ENCODE results near the gene DEFB131A.
"Not testable (repeated sequence)": the region's sequence is repeated elsewhere in the genome, so short reads cannot be mapped to it uniquely, and the experiment has no call there.

DEFB131A gene

GRCh38 chr4:9488796-9489195 lies 44.6 kb downstream of the DEFB131A start:
- not testable (repeated sequence) for H3K4me3 ChIP-seq; H3K27ac ChIP-seq; DNase-seq (ENCODE audit: low spot score)

DNA sequence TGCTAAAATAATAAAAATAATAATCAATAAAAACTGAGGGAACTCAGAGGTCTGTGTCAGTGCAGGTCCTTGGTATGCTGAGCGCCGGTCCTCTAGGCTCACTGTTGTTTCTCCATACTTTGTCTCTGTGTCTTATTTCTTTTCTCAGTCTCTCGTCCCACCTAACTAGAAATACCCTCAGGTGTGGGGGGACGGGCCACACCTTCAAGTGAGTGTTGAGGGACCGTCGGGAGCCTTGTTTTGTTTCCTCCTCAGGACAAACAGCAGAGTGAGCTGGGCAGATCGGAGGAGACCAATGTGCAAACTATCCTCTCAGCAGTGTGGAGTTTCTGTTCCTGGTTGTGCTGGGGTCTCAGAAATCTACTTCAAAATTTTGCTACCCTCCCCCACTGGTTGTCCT lies 46.3 kb downstream of the DEFB131A start:
- H3K4me3 ChIP-seq; H3K27ac ChIP-seq; DNase-seq (ENCODE audit: low spot score): not testable (repeated sequence)

GRCh38 chr4:9490986-9491385 lies 46.8 kb downstream of the DEFB131A start:
- H3K4me3 ChIP-seq, H3K27ac ChIP-seq: not testable (repeated sequence)
- DNase-seq (ENCODE audit: low spot score), result peak; percentile 47

GRCh38 chr4:9493589-9493988 lies 49.4 kb downstream of the DEFB131A start:
- H3K4me3 ChIP-seq, H3K27ac ChIP-seq: not testable (repeated sequence)
- peak; percentile 41 for DNase-seq (ENCODE audit: low spot score)

- H3K27ac ChIP-seq, H3K4me3 ChIP-seq: not testable (repeated sequence)
- DNase-seq (ENCODE audit: low spot score), result peak; percentile 19
Observed at GRCh38 chr4:9494256-9495035, 50.2 kb downstream of the DEFB131A start.

DNA sequence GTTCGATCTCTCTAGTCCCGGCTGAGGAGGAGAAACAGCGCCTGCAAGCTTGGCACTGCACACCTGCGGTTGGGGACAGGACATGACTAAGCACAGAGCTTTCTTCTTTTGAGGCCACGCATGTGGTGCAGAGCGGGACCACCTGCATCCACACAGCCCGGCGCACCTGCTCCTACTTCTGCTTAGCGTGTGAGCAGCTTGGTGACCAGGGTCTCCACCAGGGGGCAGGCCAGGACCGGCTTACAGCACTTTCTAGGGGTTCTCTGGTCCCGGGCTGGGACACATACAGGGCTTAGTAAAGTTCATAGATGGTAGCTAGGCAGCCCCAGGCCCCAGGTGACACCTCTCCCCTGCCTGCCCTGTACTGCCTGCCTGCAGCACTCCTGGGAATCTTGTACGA lies 51.2 kb downstream of the DEFB131A start:
- not testable (repeated sequence) for H3K4me3 ChIP-seq, H3K27ac ChIP-seq
- peak; percentile 68 for DNase-seq (ENCODE audit: low spot score)

- DNase-seq (ENCODE audit: low spot score); H3K27ac ChIP-seq: not testable (repeated sequence)
- peak overlapping the region; percentile 25 for H3K4me3 ChIP-seq
Observed at GRCh38 chr4:9497575-9498467, 53.6 kb downstream of the DEFB131A start.

DNA sequence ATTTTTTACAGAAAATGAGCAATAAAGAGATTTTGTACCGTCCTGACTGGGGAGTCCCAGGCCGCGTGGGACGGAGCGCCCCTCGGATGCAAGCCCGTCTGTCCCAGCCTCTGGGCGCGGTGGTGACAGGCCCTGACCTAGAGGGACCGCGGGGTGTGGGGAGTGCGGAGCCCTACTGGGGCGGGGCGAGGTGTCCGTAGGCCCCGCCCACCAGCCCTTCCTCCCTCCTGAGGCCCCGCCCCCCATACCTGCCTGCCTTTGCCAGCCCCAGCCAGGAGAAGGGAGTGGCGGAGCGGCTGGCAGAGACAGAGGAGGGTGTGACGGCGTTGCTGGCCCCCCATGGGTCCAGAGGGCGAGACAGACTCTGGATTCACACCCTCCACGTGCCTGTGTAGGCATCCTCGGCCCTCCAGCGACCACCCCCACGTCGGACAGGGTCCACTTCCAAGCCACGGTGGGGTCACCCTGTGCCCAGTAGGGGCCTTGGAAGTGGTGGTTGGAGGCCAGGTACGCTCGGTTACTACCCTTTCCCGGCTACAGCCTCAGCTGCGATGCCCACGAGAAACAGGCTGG lies 54.3 kb downstream of the DEFB131A start:
- H3K27ac ChIP-seq; H3K4me3 ChIP-seq; DNase-seq (ENCODE audit: low spot score): not testable (repeated sequence)

DNA sequence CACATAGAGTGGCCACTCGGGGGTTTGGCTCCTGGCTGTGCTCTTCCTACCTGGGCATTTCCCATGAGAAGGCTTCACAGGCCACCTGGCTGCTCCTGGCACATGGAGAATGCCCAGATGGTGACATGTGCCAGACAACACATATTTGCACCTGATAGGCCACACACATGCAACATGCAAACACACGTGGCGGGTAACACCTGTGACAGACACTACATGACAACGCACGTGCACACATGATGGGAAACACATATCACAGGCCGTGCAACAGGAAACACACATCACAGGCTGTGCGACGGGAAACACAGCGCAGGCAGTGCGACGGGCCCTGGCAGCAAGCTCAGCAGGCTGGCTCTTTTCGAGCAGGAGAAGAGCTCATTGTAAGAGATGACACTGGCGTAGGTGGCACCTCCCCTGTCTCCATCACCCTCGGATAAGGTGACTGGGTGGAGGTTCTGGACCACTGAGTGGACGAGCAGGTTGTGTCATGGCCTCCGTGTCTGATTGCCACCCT lies 55.8 kb downstream of the DEFB131A start:
- H3K27ac ChIP-seq; DNase-seq (ENCODE audit: low spot score); H3K4me3 ChIP-seq: not testable (repeated sequence)

All from coronary artery (tissue), 2 donors.